Measurements from ENCODE around the gene BCL3.

The BCL3 gene

GRCh38 chr19:44741841-44742329 lies 6.6 kb upstream of the BCL3 start:
- DNase-seq (ENCODE audit: low read depth, low spot score), result peak; percentile 92

GRCh38 chr19:44742330-44743061 lies 6.0 kb upstream of the BCL3 start:
- DNase-seq (ENCODE audit: low read depth, low spot score), result no peak

DNA sequence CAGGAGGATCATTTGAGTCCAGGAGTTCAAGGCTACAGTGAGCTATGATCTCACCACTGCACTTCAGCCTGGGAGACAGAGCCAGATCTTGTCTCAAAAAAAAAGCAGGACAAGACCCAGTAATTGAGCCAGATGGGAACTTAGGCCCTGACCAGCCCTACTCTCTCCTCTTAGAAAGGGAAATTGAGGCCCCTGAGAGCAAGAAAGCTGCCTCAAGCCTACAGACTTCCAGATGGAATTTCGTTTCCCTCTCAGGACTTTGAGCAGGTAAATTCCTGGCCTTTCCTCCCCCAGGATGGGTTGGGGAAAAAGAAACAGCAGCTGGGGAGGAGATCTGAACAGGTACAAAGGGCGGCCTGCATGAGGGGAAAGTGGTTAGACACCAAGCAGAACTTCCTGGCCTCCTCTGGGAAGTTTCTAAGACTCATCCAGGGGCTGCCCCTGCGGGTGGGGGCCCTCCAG lies 3.6 kb upstream of the BCL3 start:
- DNase-seq (ENCODE audit: low read depth, low spot score), result no peak

DNA sequence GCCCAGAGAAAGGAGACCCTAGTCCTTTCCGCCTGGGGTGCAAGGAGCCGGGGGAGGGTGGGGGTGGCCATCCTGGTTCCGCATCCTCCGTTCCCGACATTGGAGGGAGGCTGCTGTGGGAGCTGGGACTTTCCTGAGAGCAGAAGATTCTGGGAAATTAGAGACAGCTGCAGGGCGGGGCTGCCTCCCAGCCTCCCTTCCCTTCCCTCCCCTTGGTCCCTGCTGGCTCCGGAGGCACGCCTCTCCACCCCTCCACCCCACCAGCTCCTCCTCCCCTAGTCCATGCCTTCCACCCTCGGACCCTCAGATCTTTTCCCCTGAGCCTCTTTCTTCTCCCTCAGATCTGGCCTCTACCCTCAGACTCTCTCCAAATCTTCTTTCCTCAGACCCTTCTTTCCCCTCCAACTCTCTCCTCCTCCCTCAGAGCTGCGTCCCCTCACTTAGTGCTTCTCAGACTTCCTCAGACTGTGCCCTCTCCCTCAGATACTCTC lies 3.1 kb upstream of the BCL3 start:
- no peak for DNase-seq (ENCODE audit: low read depth, low spot score)

- DNase-seq (ENCODE audit: low read depth, low spot score), result no peak
These were observed 2.5 kb upstream of the BCL3 start for GRCh38 chr19:44745887-44746600.

- no peak for DNase-seq (ENCODE audit: low read depth, low spot score)
These were observed 1.9 kb upstream of the BCL3 start for GRCh38 chr19:44746616-44746945.

- peak; percentile 70 for DNase-seq (ENCODE audit: low read depth, low spot score)
These were observed 1.4 kb upstream of the BCL3 start for GRCh38 chr19:44746946-44747738.

- DNase-seq (ENCODE audit: low read depth, low spot score), result no peak
These were observed 626 bp upstream of the BCL3 start for GRCh38 chr19:44747739-44748425.

DNA sequence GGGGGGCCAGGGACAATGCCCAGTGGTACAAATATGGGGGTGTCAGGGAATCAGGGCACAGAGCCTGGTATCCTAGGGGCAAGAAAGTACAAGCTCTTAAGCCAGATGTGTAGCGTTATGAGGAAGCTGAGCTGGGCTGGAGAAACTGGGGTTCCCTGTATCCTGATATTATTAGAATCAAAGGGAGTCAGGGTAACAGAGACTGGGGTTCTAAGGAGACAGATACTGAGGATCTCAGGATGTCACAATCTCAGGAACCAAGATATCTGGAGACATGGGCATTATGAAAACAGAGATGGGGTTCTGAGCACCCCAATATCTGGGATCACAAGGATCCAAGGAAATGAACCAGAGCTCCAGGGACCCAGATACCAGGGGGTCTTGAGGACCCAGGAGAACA lies 784 bp downstream of the BCL3 start:
- no peak for DNase-seq (ENCODE audit: low read depth, low spot score)

DNA sequence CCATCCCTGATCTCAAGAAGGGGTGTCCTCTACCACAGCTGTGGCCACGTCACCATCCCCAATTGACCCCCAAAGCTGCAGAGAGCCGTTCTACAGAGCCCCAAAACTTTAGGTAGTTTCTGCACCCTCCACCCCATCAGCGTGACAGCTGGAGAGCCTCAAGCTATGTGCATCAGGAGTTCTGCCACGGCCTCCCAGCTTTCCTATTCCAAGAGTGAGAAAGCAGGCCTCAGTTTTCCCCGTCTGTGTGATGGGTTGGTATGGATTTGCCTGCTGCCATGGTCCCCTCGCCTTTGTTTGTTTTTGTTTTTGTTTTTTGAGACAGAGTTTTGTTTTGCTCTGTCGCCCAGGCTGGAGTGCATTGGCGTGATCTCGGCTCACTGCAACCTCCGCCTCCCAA lies 1.5 kb downstream of the BCL3 start:
- no peak for DNase-seq (ENCODE audit: low read depth, low spot score)

DNA sequence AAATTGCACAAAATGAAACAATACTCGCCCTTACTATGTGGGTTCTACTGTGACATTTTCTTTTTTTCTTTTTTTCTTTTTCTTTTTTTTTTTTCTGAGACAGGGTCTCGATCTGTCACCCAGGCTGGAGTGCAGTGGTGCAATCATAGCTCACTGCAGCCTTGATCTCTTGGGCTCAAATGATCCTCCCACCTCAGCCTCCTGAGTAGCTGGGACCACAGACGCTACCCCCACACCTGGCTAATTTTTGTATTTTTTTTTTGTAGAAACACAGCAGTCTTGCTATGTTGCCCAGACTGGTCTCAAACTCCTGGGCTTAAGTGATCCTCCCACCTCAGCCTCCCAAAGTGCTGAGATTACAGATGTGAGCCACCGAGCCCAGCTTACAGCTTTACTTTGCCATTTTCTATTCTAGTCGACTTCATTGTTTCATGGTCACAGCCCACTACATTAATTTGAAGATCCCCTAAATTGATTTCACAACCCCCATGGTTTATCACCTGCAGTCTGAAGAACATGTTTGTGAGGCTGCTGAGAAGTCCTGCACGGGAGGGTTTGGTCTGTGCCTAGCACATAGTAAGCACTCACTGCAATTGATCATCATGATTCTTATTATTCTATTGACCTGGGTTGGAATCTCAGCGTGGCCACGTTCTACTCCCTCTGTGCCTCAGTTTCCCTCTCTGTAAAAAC lies 3.8 kb downstream of the BCL3 start:
- no peak for DNase-seq (ENCODE audit: low read depth, low spot score)

DNA sequence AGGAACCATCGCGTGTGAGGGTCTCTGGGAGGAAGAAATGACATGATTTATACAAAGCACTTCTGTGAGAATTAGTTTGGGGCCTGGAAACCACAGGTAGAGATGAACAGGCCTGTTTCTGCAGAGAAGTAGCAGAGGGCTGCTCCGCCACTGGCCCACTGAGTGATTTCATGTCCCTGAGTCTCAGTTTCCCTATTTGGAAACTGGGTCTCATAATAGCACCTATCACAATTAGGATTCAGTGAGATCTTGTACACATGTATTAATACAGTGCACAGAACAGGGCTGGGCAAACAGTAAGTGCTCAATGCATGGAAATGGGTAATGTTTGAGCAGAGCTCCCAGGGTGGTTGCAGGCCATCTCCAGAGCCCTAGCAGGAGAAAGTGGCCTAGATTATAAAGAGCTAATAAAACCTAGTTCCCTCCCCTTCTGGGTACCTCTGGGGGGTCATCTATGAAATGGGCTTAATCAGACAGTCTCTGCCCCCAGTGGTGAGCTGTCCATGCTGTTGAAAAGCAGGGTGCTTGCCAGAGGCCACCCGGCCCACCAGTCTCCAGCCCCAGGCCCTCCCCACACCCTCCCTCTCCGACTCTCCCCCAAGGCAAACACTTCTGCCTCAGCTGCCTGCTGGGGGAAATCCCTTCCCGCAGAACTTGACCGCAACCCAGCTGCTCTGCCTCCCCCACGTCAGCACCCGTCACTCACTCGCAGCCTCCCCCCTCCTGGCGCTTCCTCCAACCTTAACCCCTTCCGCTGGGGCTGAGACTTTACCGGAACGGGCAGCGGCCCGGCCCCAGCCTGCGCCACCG lies 4.5 kb downstream of the BCL3 start:
- DNase-seq (ENCODE audit: low read depth, low spot score), result peak; percentile 85

GRCh38 chr19:44753626-44753931 lies 5.1 kb downstream of the BCL3 start:
- no peak for DNase-seq (ENCODE audit: low read depth, low spot score)

GRCh38 chr19:44753932-44754749 lies 5.6 kb downstream of the BCL3 start:
- no peak for DNase-seq (ENCODE audit: low read depth, low spot score)

GRCh38 chr19:44754750-44755080 lies 6.2 kb downstream of the BCL3 start:
- no peak for DNase-seq (ENCODE audit: low read depth, low spot score)

- DNase-seq (ENCODE audit: low read depth, low spot score), result no peak
These were observed 6.7 kb downstream of the BCL3 start for GRCh38 chr19:44755219-44755618.

DNA sequence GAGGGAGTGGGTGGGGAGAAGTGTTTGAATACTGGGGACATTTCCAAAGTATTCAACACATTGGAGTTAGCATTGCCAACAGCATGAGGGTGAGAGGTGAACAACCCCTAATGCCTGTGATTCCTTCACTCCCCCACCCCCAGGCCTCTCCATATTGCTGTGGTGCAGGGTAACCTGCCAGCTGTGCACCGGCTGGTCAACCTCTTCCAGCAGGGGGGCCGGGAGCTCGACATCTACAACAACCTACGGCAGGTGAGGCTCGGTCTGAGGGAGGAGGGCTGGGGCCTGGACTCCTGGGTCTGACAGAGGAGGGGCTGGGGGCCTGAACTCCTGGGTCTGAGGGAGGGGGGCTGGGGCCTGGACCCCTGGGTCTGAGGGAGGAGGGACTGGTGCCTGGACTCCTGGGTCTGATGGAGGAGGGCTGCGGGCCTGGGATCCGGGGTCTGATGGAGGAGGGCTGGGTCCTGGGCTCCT lies 7.6 kb downstream of the BCL3 start:
- DNase-seq (ENCODE audit: low read depth, low spot score), result no peak

GRCh38 chr19:44757057-44757734 lies 8.7 kb downstream of the BCL3 start:
- DNase-seq (ENCODE audit: low read depth, low spot score), result no peak

Measured in smooth muscle cell of the brain vasculature (primary cell).